ENCODE results near the gene C11orf71. TPM values are rescaled to one million over a fixed set of nuclear protein-coding genes. Genes with fewer than 3 reads are reported as not detected.

The C11orf71 gene
- total and polyA plus RNA-seq, 10 of the 15 experiments (the other 5 are each of a cell fraction or from before 2014, with no cell fraction given), result 1.4 to 12.0 (median 7.1) TPM

DNA sequence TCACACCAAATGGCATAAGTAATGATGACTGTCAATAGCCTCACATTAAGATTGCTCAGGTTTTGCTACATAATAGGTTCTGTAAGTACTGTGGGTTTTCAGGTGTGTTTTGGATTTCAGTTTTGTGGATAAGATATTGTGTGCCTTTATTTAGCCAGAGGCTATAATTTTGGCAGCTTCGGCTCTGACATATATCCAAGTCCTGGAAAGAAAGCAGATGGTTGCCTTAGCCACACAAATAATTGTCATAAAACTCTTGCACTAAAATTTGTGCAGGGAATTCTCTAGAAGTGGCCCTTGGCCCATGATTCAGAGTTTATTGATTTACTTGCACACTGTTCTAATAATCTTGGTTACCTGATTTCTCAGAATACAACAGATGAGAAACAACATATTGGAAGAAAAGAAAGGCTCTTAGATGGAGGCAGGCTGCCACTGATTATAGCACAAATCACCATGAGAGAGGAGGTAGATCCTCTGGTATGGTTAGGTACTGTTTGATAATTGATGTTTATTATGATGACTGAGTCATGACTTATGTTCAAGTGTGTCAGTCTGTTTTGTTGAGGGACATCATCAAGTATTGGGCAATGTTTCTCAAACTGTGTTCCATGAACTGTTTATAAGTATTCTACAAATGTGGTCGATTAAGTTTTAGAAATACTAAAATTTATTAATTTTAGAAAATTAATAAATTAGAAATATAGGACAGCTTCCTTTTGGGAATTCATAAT, 48.6 kb upstream of the C11orf71 start:
- RAD21 ChIA-PET (ENCODE audit: unreplicated experiment), result no interaction called here
- WGBS (ENCODE audit: insufficient coverage, insufficient replicate concordance, low lambda C conversion rate, missing lambda C conversion rate), result 70% methylated on average over 2 of the region's 2 CpGs
- SMC1A ChIA-PET (ENCODE audit: uncharacterized antibody, unreplicated experiment), result no interaction called here
- no peaks in the 10 kb centered on the region for H3K4me1 ChIP-seq (ENCODE audit: control insufficient read depth, insufficient read depth, low read length)
- CTCF ChIA-PET, result no interaction called here
- in situ Hi-C loops (cut with MboI) (no loop called here), intact Hi-C loops (cut with micrococcal nuclease; ENCODE audit: unreplicated experiment) (no loop called here)
- FAIRE-seq, result no peak
- H4K20me1 ChIP-seq (ENCODE audit: control insufficient read depth, insufficient read depth), result no peaks in the 10 kb centered on the region
- H3K4me3 ChIP-seq, result no peak overlapping the region
- no peaks in the 10 kb centered on the region for H3K79me2 ChIP-seq (ENCODE audit: control insufficient read depth, insufficient read depth, low read length)
- no peak overlapping the region for H3K27ac ChIP-seq (ENCODE audit: control insufficient read depth, insufficient read depth)
- no peaks in the 10 kb centered on the region for H3K36me3 ChIP-seq (ENCODE audit: control insufficient read depth in 2 of 2, insufficient read depth in 2 of 2, low read length in 1 of 2)
- H2AFZ ChIP-seq (ENCODE audit: control insufficient read depth, low read depth, low read length), result no peak overlapping the region
- no peak for DNase-seq (ENCODE audit: low read depth, low spot score)
- no TSS peak for BruUV-seq (replicated peaks)
- H3K27me3 ChIP-seq (replicated peaks in 1 of 2; ENCODE audit: control insufficient read depth in 2 of 2, insufficient read depth in 2 of 2, low read length in 1 of 2), result no peaks in the 10 kb centered on the region
- POLR2A ChIA-PET, result no interaction called here
- no peaks in the 10 kb centered on the region for H3K9me3 ChIP-seq (replicated peaks; ENCODE audit: control insufficient read depth, insufficient read depth, low read length)
- ATAC-seq, result no peak
- no peak for TF ChIP-seq NFXL1 (IDR thresholded peaks at IDR 0.05; ENCODE audit: borderline replicate concordance)
- no peak for TF ChIP-seq IKZF1 (conservative IDR thresholded peaks at IDR 0.05)
- no peak for TF ChIP-seq IRF4 (IDR thresholded peaks at IDR 0.05; ENCODE audit: low read depth, low read length)
- TF ChIP-seq NR2C1 (IDR thresholded peaks at IDR 0.05), result no peak
- H3K4me2 ChIP-seq (ENCODE audit: control insufficient read depth, insufficient read depth), result no peak overlapping the region
- H3K9ac ChIP-seq (ENCODE audit: control insufficient read depth, insufficient read depth, low read length), result no peak overlapping the region

GRCh38 chr11:114447892-114448291, 47.6 kb upstream of the C11orf71 start:
- ChIA-PET CTCF (interaction anchor here (0.8 kb wide), 1 partner anchor 44 kb away, joined by 3 read pairs; no protein-coding TSS in a partner anchor), POLR2A (no interaction called here), RAD21 (ENCODE audit: unreplicated experiment) (no interaction called here), SMC1A (ENCODE audit: uncharacterized antibody, unreplicated experiment) (no interaction called here)
- 67% methylated on average over 3 of the region's 3 CpGs for WGBS (ENCODE audit: insufficient coverage, insufficient replicate concordance, low lambda C conversion rate, missing lambda C conversion rate)
- Histone ChIP-seq H3K9me3 (replicated peaks; ENCODE audit: control insufficient read depth, insufficient read depth, low read length) (no peaks in the 10 kb centered on the region), H3K4me1 (ENCODE audit: control insufficient read depth, insufficient read depth, low read length) (no peaks in the 10 kb centered on the region), H3K4me3 (no peak overlapping the region), H3K9ac (ENCODE audit: control insufficient read depth, insufficient read depth, low read length) (no peak overlapping the region), H3K27ac (ENCODE audit: control insufficient read depth, insufficient read depth) (no peak overlapping the region), H2AFZ (ENCODE audit: control insufficient read depth, low read depth, low read length) (no peak overlapping the region), H4K20me1 (ENCODE audit: control insufficient read depth, insufficient read depth) (no peaks in the 10 kb centered on the region), H3K27me3 (replicated peaks in 1 of 2; ENCODE audit: control insufficient read depth in 2 of 2, insufficient read depth in 2 of 2, low read length in 1 of 2) (no peaks in the 10 kb centered on the region), H3K4me2 (ENCODE audit: control insufficient read depth, insufficient read depth) (no peak overlapping the region), H3K36me3 (ENCODE audit: control insufficient read depth in 2 of 2, insufficient read depth in 2 of 2, low read length in 1 of 2) (no peaks in the 10 kb centered on the region), H3K79me2 (ENCODE audit: control insufficient read depth, insufficient read depth, low read length) (no peaks in the 10 kb centered on the region)
- TF ChIP-seq ZNF384 (IDR thresholded peaks at IDR 0.05; ENCODE audit: borderline replicate concordance, low read depth, low read length), result no peak
- no peak for TF ChIP-seq CHD4 (IDR thresholded peaks at IDR 0.05)
- TF ChIP-seq ZBTB40 (IDR thresholded peaks at IDR 0.05; ENCODE audit: borderline replicate concordance), result no peak
- no TSS peak for BruUV-seq (replicated peaks)
- in situ Hi-C loops (cut with MboI) (no loop called here), intact Hi-C loops (cut with micrococcal nuclease; ENCODE audit: unreplicated experiment) (no loop called here)
- DNase-seq (ENCODE audit: low read depth, low spot score) (no peak), FAIRE-seq (no peak), ATAC-seq (no peak)
